HG03095 (cell line): ENCODE measurements around the gene GRAMD1B.

Experiments
- ATAC-seq: cut with Tn5 transposase; IDR thresholded peaks from one replicate; pipeline ENCODE4 v1.9.1; 2021; ENCODE audit warnings: moderate library complexity; ENCODE audit not compliant: unreplicated experiment

GRAMD1B gene

DNA sequence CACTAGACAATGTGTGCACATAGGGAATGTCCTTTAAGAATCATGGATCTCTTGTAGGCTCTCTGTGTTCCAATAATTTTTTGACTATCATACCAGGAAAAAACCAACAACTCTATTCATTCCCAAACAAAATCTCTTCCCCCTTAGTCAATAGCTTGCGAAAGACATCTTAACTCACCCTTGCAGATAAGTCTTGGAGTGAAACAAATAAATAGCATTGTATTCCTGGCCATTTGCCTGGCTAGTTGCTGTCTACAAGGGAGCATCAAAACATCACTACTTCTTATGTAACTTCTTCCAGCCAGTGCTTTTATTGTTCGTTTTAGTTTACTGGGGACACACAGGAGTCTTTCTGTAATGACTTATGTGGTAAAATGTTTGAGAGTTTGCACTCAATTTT lies 194.9 kb downstream of the GRAMD1B start:
- no peak for ATAC-seq

DNA sequence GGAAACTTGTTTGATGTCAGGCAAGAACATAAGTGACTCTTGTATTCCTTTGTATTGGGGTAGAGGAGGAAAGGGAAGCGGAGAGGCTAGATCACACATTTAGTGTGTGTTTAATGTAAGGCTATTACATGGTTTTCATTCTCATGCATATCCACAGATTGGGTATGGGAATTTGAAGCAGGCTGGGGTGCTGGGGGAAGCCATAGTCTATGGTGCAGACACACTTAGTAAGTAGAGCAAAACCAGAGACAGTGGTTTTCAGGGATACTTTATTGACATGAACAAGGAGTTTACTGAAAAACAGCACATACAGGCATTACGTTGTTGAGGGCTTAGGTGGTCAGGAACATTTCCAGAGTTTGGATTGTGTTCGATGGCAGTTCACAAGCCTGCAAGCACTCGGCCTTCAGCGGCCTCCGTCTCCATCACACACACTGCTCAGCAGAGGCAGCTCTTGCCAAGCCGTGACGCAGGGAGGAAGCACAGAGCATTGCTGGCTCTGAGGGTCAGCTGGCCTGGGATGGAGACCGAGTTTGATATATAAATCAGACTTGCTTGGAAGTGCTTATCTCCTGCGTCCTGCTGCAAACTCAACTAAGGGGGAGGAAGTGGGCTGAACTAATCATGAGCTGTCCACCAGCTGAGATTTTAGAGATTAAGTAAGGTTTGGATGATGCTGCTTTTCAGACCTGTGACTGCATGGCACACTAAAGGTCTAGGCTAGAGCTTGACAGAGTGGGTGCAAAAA lies 199.0 kb downstream of the GRAMD1B start:
- ATAC-seq: no peak

DNA sequence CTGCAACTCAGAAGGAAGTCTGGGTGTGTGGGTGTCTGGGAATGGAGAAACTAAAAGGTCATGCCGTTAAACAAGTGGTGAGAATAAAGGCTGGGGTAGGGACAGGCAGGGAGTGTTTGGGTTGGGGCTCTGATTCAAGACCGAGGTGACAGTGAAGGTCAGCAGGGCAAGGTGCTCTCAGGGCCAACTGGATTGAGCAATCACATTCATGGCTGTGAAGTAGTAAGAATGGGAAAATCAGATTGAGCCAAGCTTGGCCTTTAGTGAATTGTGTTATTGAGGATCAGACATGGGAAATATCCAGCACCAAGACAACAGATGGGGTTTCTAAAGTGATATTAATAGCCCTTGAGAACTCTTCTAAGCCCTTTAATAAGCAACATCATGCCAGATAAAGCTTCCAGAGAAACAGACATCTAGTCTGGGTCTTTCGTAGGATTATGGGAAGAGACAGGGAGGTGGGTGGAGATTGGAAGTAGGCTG lies 200.1 kb downstream of the GRAMD1B start:
- no peak for ATAC-seq

DNA sequence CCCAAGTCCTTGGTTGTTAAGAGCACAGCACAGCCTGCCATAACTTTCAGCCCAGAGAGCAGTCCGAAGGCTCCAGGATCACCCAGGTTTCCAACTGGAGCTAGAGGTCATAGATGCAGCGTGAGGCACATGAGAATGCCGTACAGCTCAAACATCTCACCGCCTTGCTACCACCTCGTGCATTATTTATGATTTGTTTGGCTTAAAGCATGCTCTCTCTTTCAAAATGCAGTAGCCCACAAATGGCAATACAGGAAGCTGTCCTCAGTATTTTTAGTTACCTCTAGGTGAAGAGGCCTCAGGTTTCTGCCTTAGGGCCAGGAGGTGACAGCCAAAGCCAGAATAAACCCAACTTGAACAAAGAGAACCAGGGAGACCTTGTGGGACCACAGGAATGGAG lies 210.0 kb downstream of the GRAMD1B start:
- no peak for ATAC-seq

DNA sequence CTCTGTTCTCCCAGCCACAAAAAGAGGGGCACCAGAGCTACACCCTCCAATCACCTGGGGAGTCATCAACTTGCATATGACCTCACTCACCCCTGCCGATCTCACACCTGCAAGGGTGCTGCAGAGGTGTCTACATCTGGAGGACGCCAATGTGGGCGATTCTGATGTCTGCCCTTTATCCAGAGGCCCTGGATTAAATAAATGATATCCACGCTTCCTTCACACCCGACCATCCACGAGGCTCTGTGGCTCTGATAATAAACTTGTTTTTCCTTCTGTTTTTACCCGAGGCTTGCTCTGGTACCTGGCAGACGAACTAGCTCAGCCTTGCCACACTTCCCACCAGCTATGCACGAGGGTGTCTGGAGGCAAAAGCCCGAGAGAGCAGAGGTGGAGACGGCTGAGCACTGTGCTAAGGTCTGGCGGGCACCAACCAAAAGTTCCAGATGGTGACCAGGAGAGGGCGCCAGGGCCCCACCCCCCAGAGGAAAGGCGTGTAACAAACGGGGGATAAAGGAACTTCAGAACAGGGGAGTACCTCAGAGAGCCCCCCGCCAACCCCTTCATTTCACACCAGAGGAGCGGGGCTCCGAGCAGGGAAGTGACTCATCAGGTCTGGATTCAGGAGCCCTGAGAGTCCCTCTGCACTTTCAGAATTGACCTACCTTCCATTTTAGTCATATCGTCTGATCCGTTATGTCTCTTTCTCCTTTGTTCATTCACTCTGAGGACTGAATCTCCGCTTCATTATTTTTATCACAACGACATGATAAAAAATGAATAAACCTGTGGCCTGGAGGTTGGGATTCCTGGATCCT lies 210.8 kb downstream of the GRAMD1B start:
- peak; percentile 84 for ATAC-seq

DNA sequence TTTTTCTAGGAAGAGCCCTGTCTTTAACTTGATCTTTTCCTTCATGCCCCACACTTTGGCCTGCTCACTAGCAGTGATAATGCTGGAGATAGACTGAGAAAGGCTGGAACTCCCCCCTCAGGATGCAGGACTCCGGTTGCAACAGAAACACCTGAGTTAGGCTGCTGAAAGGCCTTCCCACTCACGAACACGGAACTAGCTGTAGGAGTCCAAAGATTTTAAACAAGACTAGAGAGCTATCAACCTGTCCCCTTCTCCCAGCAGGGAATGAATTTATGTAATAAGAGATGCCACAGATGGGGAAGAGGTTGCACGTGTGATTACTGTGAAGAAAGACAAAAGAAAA lies 211.4 kb downstream of the GRAMD1B start:
- no peak for ATAC-seq

DNA sequence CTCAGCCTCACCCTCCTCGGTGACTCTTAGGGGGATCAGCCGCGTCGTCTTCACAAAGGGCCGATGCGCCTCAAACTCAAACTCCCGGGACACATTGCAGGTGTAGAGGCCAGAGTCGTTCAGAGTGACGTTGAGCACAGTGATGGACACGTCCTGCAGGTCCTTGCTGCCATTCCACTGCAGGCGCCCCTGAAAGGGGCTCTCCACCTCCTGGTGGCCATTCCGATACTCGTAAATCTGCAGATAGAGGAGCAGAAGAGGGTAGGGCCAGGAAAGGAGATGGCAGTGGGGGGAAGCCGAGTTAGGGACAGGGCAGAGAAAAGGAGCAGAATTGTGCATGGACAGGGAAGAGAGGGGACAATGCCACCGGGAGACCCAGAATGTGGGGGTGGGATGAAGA lies 212.4 kb downstream of the GRAMD1B start:
- ATAC-seq: no peak

DNA sequence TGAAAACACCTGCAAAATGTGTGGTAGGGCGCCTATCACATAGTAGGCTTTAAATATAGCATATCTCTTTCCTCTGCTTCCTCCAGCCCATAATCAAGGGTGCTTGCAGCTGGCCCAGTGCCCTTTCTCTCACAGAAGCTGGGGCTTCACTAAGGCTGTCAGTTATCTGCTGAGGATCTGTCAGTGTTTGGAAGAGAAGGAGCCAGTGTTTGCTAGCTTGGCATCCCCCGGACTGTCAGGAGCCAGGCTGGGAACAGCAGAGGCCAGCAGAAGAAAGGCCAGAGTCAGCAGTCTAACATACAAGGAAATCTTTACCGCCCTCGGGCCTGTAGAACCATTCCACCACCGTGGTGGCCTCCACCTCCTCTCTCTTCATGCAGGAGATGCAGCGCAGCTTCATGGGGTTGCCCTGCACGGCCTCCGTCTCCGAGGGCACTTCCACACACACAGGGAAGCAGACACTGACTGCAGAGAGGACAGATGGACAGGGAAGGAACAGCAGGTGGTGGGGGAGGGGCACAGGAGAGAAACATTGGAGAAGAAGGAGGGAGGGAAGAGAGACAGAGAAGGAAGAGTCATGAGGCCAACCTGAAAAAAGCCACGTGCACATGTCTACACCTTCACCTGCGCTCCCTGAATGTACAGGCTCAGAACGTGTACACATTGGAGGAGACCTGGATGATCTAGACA lies 215.4 kb downstream of the GRAMD1B start:
- ATAC-seq: no peak

DNA sequence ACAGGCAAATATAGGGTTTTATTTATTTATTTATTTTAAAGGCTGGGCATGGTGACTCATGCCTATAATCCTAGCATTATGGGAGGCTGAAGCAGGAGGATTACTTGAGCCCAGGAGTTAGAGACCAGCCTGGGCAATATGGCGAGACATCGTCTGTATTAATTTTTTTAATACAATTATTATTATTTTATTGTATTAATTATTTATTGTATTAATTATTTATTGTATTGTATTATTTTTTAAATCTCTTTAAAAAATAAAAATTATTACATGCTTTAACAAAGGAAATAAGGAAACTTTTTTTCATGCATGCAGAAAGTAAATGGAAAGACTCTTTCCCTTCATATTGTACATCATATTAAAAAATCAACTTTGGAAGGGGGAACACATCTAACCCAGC lies 220.8 kb downstream of the GRAMD1B start:
- ATAC-seq: no peak

DNA sequence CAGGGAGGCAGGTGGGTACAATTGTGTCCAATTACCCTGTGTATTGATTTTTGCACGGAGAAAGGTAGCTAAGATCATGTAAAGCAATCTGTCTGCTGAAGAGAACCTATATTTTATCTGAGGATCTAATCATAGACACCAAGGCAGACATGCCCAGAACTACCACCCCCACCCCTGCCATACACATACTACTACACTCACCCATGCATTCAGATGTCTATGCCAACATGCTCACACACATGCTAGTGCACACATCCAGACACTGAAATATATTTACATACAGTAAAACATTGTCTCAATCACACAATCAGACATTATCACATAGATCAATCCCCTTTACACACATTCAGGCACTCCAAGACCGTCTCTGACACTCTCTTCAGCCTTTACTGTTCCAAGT lies 222.5 kb downstream of the GRAMD1B start:
- no peak for ATAC-seq

DNA sequence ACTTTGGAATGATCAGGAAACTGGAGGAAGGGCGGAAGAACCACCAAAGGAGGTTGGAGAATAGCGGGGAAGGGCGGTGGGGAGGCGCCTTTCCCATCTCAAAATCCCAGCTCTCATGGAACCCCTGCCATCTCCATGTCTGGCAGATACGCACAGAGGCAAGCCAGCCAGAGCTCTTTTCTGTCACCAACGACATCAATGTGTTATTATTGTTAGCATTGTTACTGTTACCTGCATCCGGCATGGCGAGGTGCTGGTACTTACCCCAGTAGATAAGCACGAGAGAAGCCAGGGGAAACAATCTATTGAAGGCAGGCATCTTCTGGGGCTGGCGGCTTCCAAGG lies 223.4 kb downstream of the GRAMD1B start:
- no peak for ATAC-seq

DNA sequence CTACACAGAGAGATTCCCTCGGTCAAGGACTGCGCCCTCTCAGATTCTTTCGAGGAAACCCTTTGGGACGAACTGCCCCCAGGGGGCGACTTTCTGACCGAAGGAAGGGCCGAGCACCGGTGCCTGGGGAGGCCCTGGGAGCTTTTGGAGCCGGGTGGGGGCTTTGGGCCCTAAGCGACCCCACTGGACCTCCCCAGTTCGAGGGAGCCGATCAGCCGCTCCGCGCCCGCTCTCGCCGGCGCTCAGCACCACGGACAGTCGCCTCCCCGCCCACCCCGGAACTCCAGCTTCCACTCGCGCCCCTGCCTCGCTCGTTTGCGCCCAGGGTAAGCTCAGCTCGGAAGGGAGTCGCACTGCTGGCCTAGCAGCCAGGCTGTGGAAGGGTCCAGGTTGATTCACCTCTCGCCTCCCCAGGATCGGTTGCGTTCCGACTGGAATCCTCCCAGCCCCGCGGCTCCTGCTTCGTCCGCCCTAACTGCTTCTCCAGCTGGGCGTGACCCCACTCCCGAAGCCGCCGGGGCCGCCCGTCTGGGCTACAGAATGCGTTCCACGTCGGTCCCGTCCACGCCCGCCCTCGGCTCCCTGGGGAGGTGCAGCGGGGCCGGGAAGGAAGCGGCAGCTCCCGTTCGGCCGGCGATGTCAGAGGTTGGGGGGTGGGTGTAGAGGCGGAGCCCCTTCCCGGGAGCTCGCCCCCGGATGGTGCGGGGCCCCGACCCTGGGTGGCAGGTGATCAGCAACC lies 223.9 kb downstream of the GRAMD1B start:
- ATAC-seq: no peak

DNA sequence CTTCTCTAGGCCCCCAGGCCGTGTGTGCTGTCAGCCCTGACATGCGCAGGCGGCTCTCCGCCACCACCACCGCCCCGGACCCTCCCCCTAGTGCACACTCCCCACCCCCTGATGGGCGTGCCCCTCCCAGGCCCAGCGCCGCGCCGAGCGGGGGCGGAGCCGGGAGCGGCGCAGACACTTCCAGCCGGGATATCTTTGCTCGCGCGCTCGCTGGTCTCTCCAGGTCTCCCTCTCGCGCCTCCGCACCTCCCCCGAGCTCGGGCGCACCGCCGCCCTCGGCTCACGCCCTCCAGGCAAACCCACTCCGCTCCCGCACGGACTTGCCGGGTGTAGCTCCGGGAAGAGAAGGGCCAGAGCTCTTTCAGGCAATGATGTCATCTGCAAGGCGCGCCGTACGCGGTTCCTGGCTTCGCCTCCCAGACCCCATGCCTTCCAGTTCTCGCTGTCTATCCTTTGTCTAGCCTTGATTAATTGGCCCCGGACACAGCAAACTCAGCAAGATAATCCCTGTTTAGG lies 224.6 kb downstream of the GRAMD1B start, which contains the start of gene SCN3B:
Gene SCN3B, minus strand, starts transcription at position 59 of the 516 bp plus-strand sequence. CDS start 823 bp downstream, outside the sequence.
- no peak for ATAC-seq

DNA sequence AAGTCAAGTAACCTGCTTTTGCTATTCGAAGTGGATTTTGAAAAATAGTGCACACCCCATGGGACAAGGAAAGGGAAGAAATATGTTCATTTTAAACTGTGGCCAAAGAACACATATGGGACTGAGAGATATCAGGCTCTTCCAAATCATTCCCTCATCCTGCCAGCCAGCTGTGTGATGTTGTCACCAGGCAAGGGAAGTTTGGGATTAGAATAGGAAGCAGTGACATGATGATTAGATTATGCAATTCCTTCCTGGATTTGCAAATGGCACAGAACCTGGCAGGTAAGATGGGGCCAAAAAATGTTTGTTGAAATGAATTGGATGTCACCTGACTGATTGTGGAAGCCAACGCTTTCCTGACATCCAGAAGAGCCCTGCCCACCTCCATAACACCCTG lies 229.2 kb downstream of the GRAMD1B start:
- ATAC-seq: no peak

DNA sequence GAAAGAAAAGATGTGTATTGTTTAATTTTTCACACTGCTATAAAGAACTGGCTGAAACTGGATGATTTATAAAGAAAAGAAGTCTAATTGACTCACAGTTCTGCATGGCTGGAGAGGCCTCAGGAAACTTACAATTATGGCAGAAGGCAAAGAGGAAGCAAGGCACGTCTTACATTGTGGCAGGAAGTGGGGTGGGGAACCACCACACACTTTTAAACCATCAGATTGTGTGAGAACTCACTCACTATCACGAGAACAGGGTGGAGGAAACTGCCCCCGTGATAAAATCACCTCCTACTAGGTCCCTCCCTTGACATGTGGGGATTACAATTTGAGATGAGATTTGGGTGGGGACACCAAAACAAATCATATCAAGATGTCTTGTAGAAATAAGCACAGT lies 229.9 kb downstream of the GRAMD1B start:
- ATAC-seq: peak; percentile 89

DNA sequence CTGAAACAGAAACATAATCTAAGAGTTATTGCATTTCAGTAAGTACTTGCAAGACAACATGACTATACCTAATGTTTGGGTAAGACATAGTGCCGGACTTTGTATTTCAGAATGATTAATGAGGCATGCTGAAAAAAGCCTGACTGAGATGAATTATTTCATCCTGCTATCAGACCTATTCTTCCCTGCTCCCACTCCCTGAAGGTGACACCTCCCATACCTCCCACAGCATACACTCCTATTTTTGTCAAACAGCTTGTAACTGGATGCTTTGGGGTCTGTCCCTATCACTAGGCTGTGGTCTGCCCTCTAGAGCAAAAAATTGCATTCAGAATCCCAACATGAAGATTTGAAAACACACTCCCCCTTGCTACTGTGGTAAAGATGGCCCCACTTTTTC lies 235.2 kb downstream of the GRAMD1B start:
- ATAC-seq: no peak

DNA sequence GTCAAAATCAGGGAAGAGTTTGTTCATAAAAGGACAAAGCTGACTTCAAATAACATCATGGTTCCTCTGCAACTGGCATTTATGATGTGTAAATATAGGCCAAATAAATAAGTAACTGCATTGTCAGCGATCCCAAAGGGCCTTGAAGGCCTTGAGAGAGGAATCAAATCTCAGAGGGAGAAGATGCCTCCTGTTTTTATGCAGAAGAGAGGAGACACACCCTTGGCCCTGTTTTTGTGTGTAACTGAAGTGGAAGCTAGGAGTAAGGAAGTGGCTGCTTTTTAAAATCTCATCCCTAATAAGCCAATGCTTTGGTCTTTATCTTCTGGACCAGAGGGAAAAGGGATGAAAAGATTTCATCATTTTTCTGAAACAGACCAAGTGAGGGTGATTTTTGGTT lies 240.0 kb downstream of the GRAMD1B start:
- ATAC-seq: no peak

DNA sequence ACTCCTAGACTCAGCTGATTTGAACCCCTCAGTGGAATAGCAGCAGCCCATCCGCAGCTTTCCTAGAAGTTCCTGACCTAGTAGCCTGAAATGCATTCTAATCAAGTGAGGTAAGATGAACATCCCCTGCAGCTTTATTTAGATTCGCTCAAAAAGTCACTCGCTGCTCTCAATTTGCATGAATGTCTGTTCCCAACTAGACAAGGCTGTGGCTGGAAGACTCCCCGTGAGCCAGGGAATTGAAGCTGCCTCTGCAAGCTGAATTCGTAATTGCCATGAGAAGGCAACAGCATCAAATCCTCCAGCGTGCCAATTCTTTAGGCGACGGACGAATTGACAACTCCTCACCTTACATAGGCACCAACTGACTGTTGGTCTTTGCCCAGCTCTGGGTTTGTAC lies 241.5 kb downstream of the GRAMD1B start:
- no peak for ATAC-seq

DNA sequence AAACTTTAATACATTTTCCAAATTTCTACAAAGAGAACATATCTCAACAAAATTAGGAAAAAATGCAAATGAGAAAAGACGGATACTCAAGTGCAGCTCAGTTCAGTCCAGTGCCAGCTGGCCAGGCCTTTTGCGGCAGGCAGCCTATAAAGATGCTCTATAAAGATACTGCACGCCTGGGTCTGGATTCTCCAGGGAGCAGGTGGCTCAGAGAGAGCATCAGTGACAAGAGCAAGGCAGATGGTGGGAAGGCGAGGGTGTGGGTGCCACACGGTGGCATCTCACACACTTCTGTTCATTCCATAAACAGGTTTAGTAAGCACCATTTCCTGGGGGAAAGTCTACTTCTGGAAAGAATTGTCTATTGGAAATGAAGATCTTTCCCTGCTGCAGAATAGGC lies 242.5 kb downstream of the GRAMD1B start:
- ATAC-seq: no peak

DNA sequence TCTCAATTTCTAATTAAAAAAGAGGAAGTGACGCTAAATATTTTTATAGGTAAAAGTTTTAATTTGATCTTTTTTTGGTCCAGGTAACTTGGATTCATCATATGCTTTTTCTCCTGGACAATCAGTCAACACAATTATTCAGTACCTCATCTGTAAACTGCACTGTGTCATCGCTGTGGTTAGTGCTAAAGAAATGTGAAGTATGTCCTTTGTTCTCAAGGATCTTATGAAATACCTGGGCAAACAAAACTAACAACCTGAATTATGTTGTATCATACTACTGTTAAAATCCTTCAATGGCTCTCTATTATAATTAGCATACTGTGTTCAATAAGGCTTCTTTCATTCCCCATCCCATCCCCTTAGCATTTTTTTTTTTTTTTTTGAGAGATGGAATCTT lies 244.2 kb downstream of the GRAMD1B start:
- ATAC-seq: no peak
